ENCODE results near the gene CRKL. TPM values are rescaled to one million over a fixed set of nuclear protein-coding genes. Genes with fewer than 3 reads are reported as not detected.

Gene CRKL
- polyA plus RNA-seq, 1 of the 3 experiments (the other 2 are of a cell fraction) = 9.6 TPM

- H3K27ac ChIP-seq (ENCODE audit: low read depth in 2 of 2, low read length in 1 of 2) = no peak overlapping the region
- peaks cover 72% of the 10 kb centered on the region for H4K20me1 ChIP-seq (ENCODE audit: insufficient read depth)
- peaks cover 5 to 13% of the 10 kb centered on the region in 2 experiments; a peak in 2 of 4 replicates for H3K4me1 ChIP-seq (ENCODE audit: control insufficient read depth in 1 of 2, insufficient read depth in 2 of 2, low read depth in 1 of 2, low read length in 1 of 2)
- no peak overlapping the region for H2AFZ ChIP-seq (ENCODE audit: low read depth)
- no peak overlapping the region for H3K9ac ChIP-seq
- H3K4me2 ChIP-seq = no peak overlapping the region
- H3F3A ChIP-seq (replicated peaks; ENCODE audit: insufficient read depth) = peaks cover 13% of the 10 kb centered on the region
- no peaks in the 10 kb centered on the region for H3K9me2 ChIP-seq
- DNase-seq = no peak
- ChIA-PET POLR2A (no interaction called here), CTCF (interaction anchor here (1.0 to 4.0 kb wide), 3 partner anchors 12 kb away, joined by 3 to 26 read pairs (median 5); no protein-coding TSS in a partner anchor)
- H3K9me3 ChIP-seq = no peaks in the 10 kb centered on the region
- no peaks in the 10 kb centered on the region for H3K27me3 ChIP-seq (ENCODE audit: insufficient read depth)
- no peak for TF ChIP-seq MEF2A (IDR thresholded peaks at IDR 0.05; ENCODE audit: borderline replicate concordance, low read depth)
- no peak for TF ChIP-seq EP300 (IDR thresholded peaks at IDR 0.05; ENCODE audit: borderline replicate concordance in 1 of 2, low read depth in 1 of 2, low read length in 1 of 2)
- no peak for TF ChIP-seq SIN3A (IDR thresholded peaks at IDR 0.05; ENCODE audit: borderline replicate concordance, low read depth, low read length)
- TF ChIP-seq TAF1 (IDR thresholded peaks at IDR 0.05; ENCODE audit: borderline replicate concordance, low read depth, low read length) = no peak
- no peak for TF ChIP-seq IRF3 (IDR thresholded peaks at IDR 0.05; ENCODE audit: low read depth, low read length)
- no peak for TF ChIP-seq CTCF (IDR thresholded peaks at IDR 0.05)
- TF ChIP-seq CHD2 (IDR thresholded peaks at IDR 0.05; ENCODE audit: low read length, partially characterized antibody) = no peak
- no peak for TF ChIP-seq NRF1 (IDR thresholded peaks at IDR 0.05; ENCODE audit: low read depth, low read length)
- WGBS (ENCODE audit: low lambda C conversion rate) = 88% methylated on average over 13 of the region's 13 CpGs
- no peak overlapping the region for H3K4me3 ChIP-seq (ENCODE audit: low read depth in 2 of 2, low read length in 1 of 2)
- H3K79me2 ChIP-seq (ENCODE audit: insufficient read depth) = peaks cover 80% of the 10 kb centered on the region
- H3K36me3 ChIP-seq (replicated peaks in 1 of 2; ENCODE audit: control insufficient read depth in 1 of 2, insufficient read depth in 2 of 2, low read length in 1 of 2) = peaks cover 28 to 45% of the 10 kb centered on the region in 2 experiments
Observed at GRCh38 chr22:20949698-20950183, 32.5 kb downstream of the CRKL start.

GRCh38 chr22:20951151-20951931 lies 34.1 kb downstream of the CRKL start:
- peaks cover 8% of the 10 kb centered on the region for H3F3A ChIP-seq (replicated peaks; ENCODE audit: insufficient read depth)
- WGBS (ENCODE audit: low lambda C conversion rate) = 96% methylated on average over 10 of the region's 10 CpGs
- H3K4me2 ChIP-seq = no peak overlapping the region
- H3K4me1 ChIP-seq (ENCODE audit: control insufficient read depth in 1 of 2, insufficient read depth in 2 of 2, low read depth in 1 of 2, low read length in 1 of 2) = peaks cover 0 to 5% of the 10 kb centered on the region in 2 experiments; a peak in 2 of 4 replicates
- H3K79me2 ChIP-seq (ENCODE audit: insufficient read depth) = peaks cover 64% of the 10 kb centered on the region
- H2AFZ ChIP-seq (ENCODE audit: low read depth) = no peak overlapping the region
- no peak overlapping the region for H3K9ac ChIP-seq
- ChIA-PET POLR2A (no interaction called here), CTCF (interaction anchor here (0.9 to 4.0 kb wide), 4 partner anchors 11 to 147 kb away, joined by 3 to 26 read pairs (median 4); partner anchors contain the start of gene CRKL)
- no peak for DNase-seq
- peaks cover 56% of the 10 kb centered on the region for H4K20me1 ChIP-seq (ENCODE audit: insufficient read depth)
- no peaks in the 10 kb centered on the region for H3K9me2 ChIP-seq
- H3K27me3 ChIP-seq (ENCODE audit: insufficient read depth) = no peaks in the 10 kb centered on the region
- H3K27ac ChIP-seq (ENCODE audit: low read depth in 2 of 2, low read length in 1 of 2) = no peak overlapping the region
- TF ChIP-seq MAX (IDR thresholded peaks at IDR 0.05; ENCODE audit: low read depth) (no peak), PBX3 (IDR thresholded peaks at IDR 0.05) (no peak)
- no peak overlapping the region for H3K4me3 ChIP-seq (ENCODE audit: low read depth in 2 of 2, low read length in 1 of 2)
- no peaks in the 10 kb centered on the region for H3K9me3 ChIP-seq
- peaks cover 28 to 45% of the 10 kb centered on the region in 2 experiments for H3K36me3 ChIP-seq (replicated peaks in 1 of 2; ENCODE audit: control insufficient read depth in 1 of 2, insufficient read depth in 2 of 2, low read length in 1 of 2)
